Smooth muscle cell (in vitro differentiated cells): ENCODE data around the gene SYT2. TPM values are rescaled to one million over a fixed set of nuclear protein-coding genes. Genes with fewer than 3 reads are reported as not detected.

Source experiments
- DNase-seq: peaks from one replicate; lab custom pipeline; 2025; ENCODE audit not compliant: unreplicated experiment; lab: John Stamatoyannopoulos, UW
- H2AFZ ChIP-seq: fragments of 200-600 bp; sonication (generic); 2 replicates; pipeline ENCODE4 v1.6.0; 2016; ENCODE audit warnings: antibody characterized with exemption, low read depth, mild to moderate bottlenecking
- H3F3A ChIP-seq: fragments of 200-600 bp; sonication (generic); 2 replicates; pipeline ENCODE4 v1.6.0; 2017; ENCODE audit warnings: antibody characterized with exemption, low read depth
- H3K27ac ChIP-seq: fragments of 200-600 bp; sonication (generic); 2 replicates; pipeline ENCODE4 v1.5.1; 2016; ENCODE audit warnings: low read depth, mild to moderate bottlenecking
- H3K27me3 ChIP-seq: fragments of 200-600 bp; sonication (generic); 2 replicates; pipeline ENCODE4 v1.6.1; 2016; ENCODE audit warnings: low read depth, mild to moderate bottlenecking
- H3K36me3 ChIP-seq: fragments of 200-600 bp; sonication (generic); 2 replicates; pipeline ENCODE4 v1.5.1; 2016; ENCODE audit warnings: low read depth
- H3K4me1 ChIP-seq: fragments of 200-600 bp; sonication (generic); 2 replicates; pipeline ENCODE4 v1.5.1; 2016; ENCODE audit warnings: low read depth
- H3K4me2 ChIP-seq: fragments of 200-600 bp; sonication (generic); 2 replicates; pipeline ENCODE4 v1.6.0; 2016; ENCODE audit warnings: mild to moderate bottlenecking
- H3K4me3 ChIP-seq: fragments of 200-600 bp; sonication (generic); 2 replicates; pipeline ENCODE4 v1.5.1; 2016; ENCODE audit warnings: mild to moderate bottlenecking
- H3K79me2 ChIP-seq: fragments of 200-600 bp; sonication (generic); 2 replicates; pipeline ENCODE4 v1.6.0; 2016; ENCODE audit warnings: low read depth, mild to moderate bottlenecking
- H3K9ac ChIP-seq: fragments of 200-600 bp; sonication (generic); 2 replicates; pipeline ENCODE4 v1.6.0; 2016; ENCODE audit warnings: low read depth
- H3K9me3 ChIP-seq: fragments of 200-600 bp; sonication (generic); replicated peaks from 2 replicates; pipeline ENCODE4 v1.5.1; 2016; ENCODE audit warnings: low read depth
- H4K20me1 ChIP-seq: fragments of 200-600 bp; sonication (generic); 2 replicates; pipeline ENCODE4 v1.6.0; 2016; ENCODE audit warnings: low read depth
- CTCF ChIP-seq: fragments of 200-600 bp; sonication (generic); IDR thresholded peaks from 2 replicates; pipeline ENCODE4 v1.5.1; 2017; ENCODE audit warnings: borderline replicate concordance, mild to moderate bottlenecking, antibody characterized with exemption; ENCODE audit not compliant: insufficient read depth, poor library complexity, severe bottlenecking
- WGBS: methylation state at CpG from one replicate; pipeline ENCODE4 v1.1.7; 2016; ENCODE audit warnings: low lambda C conversion rate; 5-methylcytosine and 5-hydroxymethylcytosine counted together
- polyA plus RNA-seq: library from polyadenylated mRNA; unstranded; fragments of >200 nt; fragmentation: Nextera tagmentation; extraction: Ambion mirVana; gene quantifications from 2 replicates; pipeline ENCODE4 v1.2.1, GENCODE V29; 2016
- total RNA-seq: library from RNA; depleted of rRNA; stranded (reverse); fragments of >200 nt; gene quantifications from 2 replicates; pipeline ENCODE4 v1.2.3, GENCODE V29; 2014

SYT2 gene
- total and polyA plus RNA-seq, 2 experiments from 2014 or later: not detected

- no peaks in the 10 kb centered on the region for H3K4me1 ChIP-seq
- H2AFZ ChIP-seq: no peak overlapping the region
- WGBS: 74% methylated on average over 9 of the region's 9 CpGs
- H3K4me3 ChIP-seq: no peak overlapping the region
- no peak overlapping the region for H3K9ac ChIP-seq
- peaks cover 11% of the 10 kb centered on the region for H3K27me3 ChIP-seq
- no peak for DNase-seq
- no peak overlapping the region for H3K4me2 ChIP-seq
- no peaks in the 10 kb centered on the region for H3K36me3 ChIP-seq
- TF ChIP-seq CTCF: no peak
- no peak overlapping the region for H3K27ac ChIP-seq
- no peaks in the 10 kb centered on the region for H4K20me1 ChIP-seq
- no peaks in the 10 kb centered on the region for H3K9me3 ChIP-seq
- no peaks in the 10 kb centered on the region for H3F3A ChIP-seq
- no peaks in the 10 kb centered on the region for H3K79me2 ChIP-seq
Measured at GRCh38 chr1:202689493-202690342, 20.5 kb downstream of the SYT2 start.

- Histone ChIP-seq H3K27ac (no peak overlapping the region), H3K4me3 (no peak overlapping the region), H3K79me2 (no peaks in the 10 kb centered on the region), H3K27me3 (peaks cover 15% of the 10 kb centered on the region), H3K9ac (no peak overlapping the region), H3F3A (no peaks in the 10 kb centered on the region), H2AFZ (no peak overlapping the region), H3K4me1 (no peaks in the 10 kb centered on the region), H3K9me3 (no peaks in the 10 kb centered on the region), H4K20me1 (no peaks in the 10 kb centered on the region), H3K4me2 (no peak overlapping the region), H3K36me3 (no peaks in the 10 kb centered on the region)
- no peak for TF ChIP-seq CTCF
- no peak for DNase-seq
- WGBS: 63% methylated on average over 3 of the region's 3 CpGs
Measured at GRCh38 chr1:202689082-202689481, 21.2 kb downstream of the SYT2 start.

GRCh38 chr1:202688401-202688800 lies 21.9 kb downstream of the SYT2 start:
- 75% methylated on average over 7 of the region's 7 CpGs for WGBS
- Histone ChIP-seq H3K4me1 (no peaks in the 10 kb centered on the region), H3K27me3 (peaks cover 15% of the 10 kb centered on the region)

More at GRCh38 chr1:202688401-202688800, 21.9 kb downstream of the SYT2 start:
- TF ChIP-seq CTCF: no peak
- Histone ChIP-seq H2AFZ (no peak overlapping the region), H3K9ac (no peak overlapping the region), H4K20me1 (no peaks in the 10 kb centered on the region), H3K79me2 (no peaks in the 10 kb centered on the region), H3K9me3 (no peaks in the 10 kb centered on the region), H3K36me3 (no peaks in the 10 kb centered on the region), H3F3A (no peaks in the 10 kb centered on the region), H3K4me2 (no peak overlapping the region), H3K4me3 (no peak overlapping the region), H3K27ac (no peak overlapping the region)
- no peak for DNase-seq
